OCI-LY1 (cell line): ENCODE data around the gene CPVL.

ENCODE experiments used
- CTCF ChIP-seq: fragments of 200-600 bp; sonication (generic), shearing (Covaris generic); IDR thresholded peaks from 2 replicates; pipeline ENCODE4 v1.5.1; 2017; ENCODE audit warnings: mild to moderate bottlenecking, antibody characterized with exemption, low read length, moderate library complexity, mixed read lengths
- EZH2 ChIP-seq: fragments of 200-600 bp; sonication (generic), shearing (Covaris generic); IDR thresholded peaks from 2 replicates; pipeline ENCODE4 v1.8.0; 2017; ENCODE audit warnings: borderline replicate concordance, mixed run types, mild to moderate bottlenecking, antibody characterized with exemption, low read length, moderate library complexity, mixed read lengths

GRCh38 chr7:29030781-29031275 is 115.5 kb downstream of the CPVL start:
- TF ChIP-seq CTCF (no peak), EZH2 (no peak)
